ENCODE measurements around the gene NUP98. TPM values are rescaled to one million over a fixed set of nuclear protein-coding genes. Genes with fewer than 3 reads are reported as not detected.

NUP98 gene
- polyA plus RNA-seq, 3 donors, result 19.6 to 76.2 (median 28.5) TPM

DNA sequence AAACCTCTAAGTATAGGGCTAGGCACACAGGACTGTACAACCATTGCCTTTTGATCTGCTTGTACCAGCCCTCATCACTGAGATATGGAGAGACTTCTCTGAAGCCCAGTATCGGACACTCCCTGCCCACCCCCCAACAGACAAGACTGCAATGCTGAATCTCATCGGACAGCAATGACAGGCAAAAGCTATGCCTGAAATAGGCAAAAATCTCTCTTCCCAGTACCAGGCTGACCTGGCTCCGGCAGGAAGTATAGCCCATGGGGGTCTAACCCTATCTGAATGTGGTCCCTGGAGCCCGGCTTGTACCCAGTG is 37.0 kb upstream of the NUP98 start:
- Histone ChIP-seq H3K27ac (ENCODE audit: low read depth in 1 of 2, low read length in 2 of 2) (peak overlapping the region; percentile 87 to 97), H3K4me1 (ENCODE audit: control insufficient read depth in 1 of 2, insufficient read depth in 2 of 2, low read length in 2 of 2) (peaks cover 96 to 100% of the 10 kb centered on the region in 2 donors), H2AFZ (ENCODE audit: insufficient read depth, low read depth, low read length, poor library complexity, severe bottlenecking) (no peak overlapping the region), H3K9ac (ENCODE audit: insufficient read depth, low read length, poor library complexity, severe bottlenecking) (peak overlapping the region; percentile 39), H3K9me3 (replicated peaks in 1 of 2; ENCODE audit: control insufficient read depth in 1 of 2, insufficient read depth in 1 of 2, low read length in 2 of 2) (no peaks in the 10 kb centered on the region), H3K79me2 (ENCODE audit: insufficient read depth, low read length) (peaks cover 100% of the 10 kb centered on the region), H3K27me3 (ENCODE audit: control insufficient read depth in 2 of 2, insufficient read depth in 2 of 2, low read length in 2 of 2) (no peaks in the 10 kb centered on the region), H4K20me1 (ENCODE audit: insufficient read depth, low read length) (peaks cover 100% of the 10 kb centered on the region), H3K36me3 (replicated peaks in 1 of 2; ENCODE audit: control insufficient read depth in 1 of 2, insufficient read depth in 2 of 2, low read length in 2 of 2) (peaks cover 14 to 28% of the 10 kb centered on the region in 2 donors), H3K4me3 (replicated peaks in 1 of 3; ENCODE audit: low read depth in 2 of 3, low read length in 3 of 3) (peak overlapping the region; percentile 29 to 100 (median 52)), H3K4me2 (replicated peaks; ENCODE audit: extremely low read depth, low read length, poor library complexity, severe bottlenecking) (peak overlapping the region; percentile 96)
- Mint-ChIP-seq H3K27me3 (ENCODE audit: low read depth in 3 of 3) (no peaks in the 10 kb centered on the region), H3K4me1 (peaks cover 98% of the 10 kb centered on the region), H3K9me3 (peaks cover 0 to 3% (median 0%) of the 10 kb centered on the region in 7 donors), H3K4me3 (peak overlapping the region; percentile 96 to 98), H3K27ac (peak overlapping the region; percentile 92 to 99 (median 95)), H3K36me3 (peaks cover 50 to 60% of the 10 kb centered on the region in 2 donors)
- no peak for DNase-seq
- TF ChIP-seq, protein P1, sequence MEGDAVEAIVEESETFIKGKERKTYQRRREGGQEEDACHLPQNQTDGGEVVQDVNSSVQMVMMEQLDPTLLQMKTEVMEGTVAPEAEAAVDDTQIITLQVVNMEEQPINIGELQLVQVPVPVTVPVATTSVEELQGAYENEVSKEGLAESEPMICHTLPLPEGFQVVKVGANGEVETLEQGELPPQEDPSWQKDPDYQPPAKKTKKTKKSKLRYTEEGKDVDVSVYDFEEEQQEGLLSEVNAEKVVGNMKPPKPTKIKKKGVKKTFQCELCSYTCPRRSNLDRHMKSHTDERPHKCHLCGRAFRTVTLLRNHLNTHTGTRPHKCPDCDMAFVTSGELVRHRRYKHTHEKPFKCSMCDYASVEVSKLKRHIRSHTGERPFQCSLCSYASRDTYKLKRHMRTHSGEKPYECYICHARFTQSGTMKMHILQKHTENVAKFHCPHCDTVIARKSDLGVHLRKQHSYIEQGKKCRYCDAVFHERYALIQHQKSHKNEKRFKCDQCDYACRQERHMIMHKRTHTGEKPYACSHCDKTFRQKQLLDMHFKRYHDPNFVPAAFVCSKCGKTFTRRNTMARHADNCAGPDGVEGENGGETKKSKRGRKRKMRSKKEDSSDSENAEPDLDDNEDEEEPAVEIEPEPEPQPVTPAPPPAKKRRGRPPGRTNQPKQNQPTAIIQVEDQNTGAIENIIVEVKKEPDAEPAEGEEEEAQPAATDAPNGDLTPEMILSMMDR (IDR thresholded peaks at IDR 0.05), result no peak
- intact Hi-C loops (cut with micrococcal nuclease), result no loop called here
- WGBS (ENCODE audit: insufficient coverage), result 0% methylated on average over 4 of the region's 4 CpGs

DNA sequence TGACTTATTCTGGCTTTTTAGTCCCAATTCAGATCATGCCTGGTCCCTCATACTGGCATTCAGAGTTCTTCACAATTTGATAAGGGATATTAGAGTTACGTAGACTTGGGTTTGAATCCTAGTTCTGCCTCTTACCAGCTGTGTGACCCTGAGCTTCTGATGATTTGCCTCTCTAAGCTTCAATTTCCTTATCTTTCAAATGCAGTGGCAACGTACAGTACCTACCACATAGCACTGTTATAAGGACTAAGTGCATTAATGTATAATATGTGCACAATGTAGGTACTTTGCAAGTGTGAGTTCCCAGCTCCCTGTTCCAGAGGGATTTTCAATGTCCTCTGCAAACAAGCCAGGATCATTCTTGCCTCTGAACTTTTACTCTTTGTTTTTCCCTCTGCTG is 36.1 kb upstream of the NUP98 start:
- H3K79me2 ChIP-seq (ENCODE audit: insufficient read depth, low read length), result peaks cover 100% of the 10 kb centered on the region
- Mint-ChIP-seq H3K27ac (peak overlapping the region; percentile 87 to 99 (median 95)), H3K4me3 (peak overlapping the region; percentile 96 to 98), H3K27me3 (ENCODE audit: low read depth in 3 of 3) (no peaks in the 10 kb centered on the region), H3K9me3 (peaks cover 0 to 3% (median 0%) of the 10 kb centered on the region in 7 donors), H3K36me3 (peaks cover 52 to 67% of the 10 kb centered on the region in 2 donors), H3K4me1 (peaks cover 90% of the 10 kb centered on the region)
- H3K9ac ChIP-seq (ENCODE audit: insufficient read depth, low read length, poor library complexity, severe bottlenecking), result no peak overlapping the region
- peaks cover 19 to 36% of the 10 kb centered on the region in 2 donors for H3K36me3 ChIP-seq (replicated peaks in 1 of 2; ENCODE audit: control insufficient read depth in 1 of 2, insufficient read depth in 2 of 2, low read length in 2 of 2)
- no peak overlapping the region for H2AFZ ChIP-seq (ENCODE audit: insufficient read depth, low read depth, low read length, poor library complexity, severe bottlenecking)
- no peaks in the 10 kb centered on the region for H3K27me3 ChIP-seq (ENCODE audit: control insufficient read depth in 2 of 2, insufficient read depth in 2 of 2, low read length in 2 of 2)
- H3K4me2 ChIP-seq (replicated peaks; ENCODE audit: extremely low read depth, low read length, poor library complexity, severe bottlenecking), result peak overlapping the region; percentile 96
- DNase-seq, result no peak
- H3K9me3 ChIP-seq (replicated peaks in 1 of 2; ENCODE audit: control insufficient read depth in 1 of 2, insufficient read depth in 1 of 2, low read length in 2 of 2), result no peaks in the 10 kb centered on the region
- H3K4me3 ChIP-seq (replicated peaks in 1 of 3; ENCODE audit: low read depth in 2 of 3, low read length in 3 of 3), result peak overlapping the region in 1 of 3 experiments; percentile 100
- H3K4me1 ChIP-seq (ENCODE audit: control insufficient read depth in 1 of 2, insufficient read depth in 2 of 2, low read length in 2 of 2), result peaks cover 94 to 96% of the 10 kb centered on the region in 2 donors
- H3K27ac ChIP-seq (ENCODE audit: low read depth in 1 of 2, low read length in 2 of 2), result peak overlapping the region; percentile 45 to 97
- WGBS (ENCODE audit: insufficient coverage), result no CpG with 5 or more reads among the region's 2 CpGs
- intact Hi-C loops (cut with micrococcal nuclease), result no loop called here
- peaks cover 100% of the 10 kb centered on the region for H4K20me1 ChIP-seq (ENCODE audit: insufficient read depth, low read length)
- TF ChIP-seq, protein P1 (IDR thresholded peaks at IDR 0.05), result no peak

Data from CD14-positive monocyte (primary cell).